Naive thymus-derived CD4-positive, alpha-beta T cell (primary cell): Measurements from ENCODE around the gene NTM. TPM values are rescaled to one million over a fixed set of nuclear protein-coding genes. Genes with fewer than 3 reads are reported as not detected.

Experiments
- ATAC-seq: fragments of 150-1000 bp; cut with Tn5 transposase; 2 replicates; pipeline ENCODE4 v1.10.0; 2021; ENCODE audit warnings: mild to moderate bottlenecking, moderate library complexity
- CTCF ChIA-PET: fragments of 350-600 bp; sonication (Branson Sonifier 250); formaldehyde crosslinking; loops from one replicate; lab custom pipeline; 2021; ENCODE audit warnings: antibody characterized with exemption; lab: Charles Lee
- POLR2A ChIA-PET: fragments of 350-600 bp; sonication (Branson Sonifier 250); formaldehyde crosslinking; loops from one replicate; lab custom pipeline; 2021; ENCODE audit warnings: antibody characterized with exemption, inconsistent platforms; lab: Charles Lee
- DNase-seq, 9 donors: peaks; one replicate each; pipeline versions ENCODE4 v3.0.0 to v3.0.0-alpha.2; 2020 to 2022; ENCODE audit warnings: mixed read lengths in 1 of 9
- H3K27ac ChIP-seq: one replicate; pipeline ENCODE4 v1.7.0; 2013; ENCODE audit warnings: mild to moderate bottlenecking, low read depth, low read length, moderate library complexity
- H3K27me3 ChIP-seq, 2 donors: one replicate each; pipeline ENCODE4 v1.7.0; 2013; ENCODE audit warnings: low read length in 2 of 2, mild to moderate bottlenecking in 2 of 2, moderate library complexity in 2 of 2; ENCODE audit not compliant: control insufficient read depth in 2 of 2, insufficient read depth in 2 of 2
- H3K36me3 ChIP-seq, 3 experiments: 1 replicate in 2 of 3; 2 replicates in 1 of 3; pipeline ENCODE4 v1.7.0; 2013; ENCODE audit warnings: low read length in 3 of 3, mild to moderate bottlenecking in 3 of 3, moderate library complexity in 1 of 3; ENCODE audit not compliant: insufficient read depth in 3 of 3, control insufficient read depth in 2 of 3
- H3K4me1 ChIP-seq, 2 donors: one replicate each; pipeline ENCODE4 v1.7.0; 2013; ENCODE audit warnings: low read length in 2 of 2, mild to moderate bottlenecking in 2 of 2, moderate library complexity in 1 of 2; ENCODE audit not compliant: control insufficient read depth in 2 of 2, insufficient read depth in 2 of 2
- H3K4me3 ChIP-seq: 2 replicates; pipeline ENCODE4 v1.7.0; 2013; ENCODE audit warnings: mild to moderate bottlenecking, low read length
- H3K9me3 ChIP-seq, 3 experiments: 1 replicate in 2 of 3; 2 replicates in 1 of 3; pipeline ENCODE4 v1.7.0; 2013; ENCODE audit warnings: low read length in 3 of 3; ENCODE audit not compliant: control insufficient read depth in 2 of 3
- H3K27ac Mint-ChIP-seq, 9 donors: one replicate each; pipeline ENCODE4 v1.8.0; 2020 to 2022; ENCODE audit warnings: mixed read lengths in 9 of 9, mild to moderate bottlenecking in 8 of 9, moderate library complexity in 5 of 9, inconsistent platforms in 2 of 9
- H3K27me3 Mint-ChIP-seq, 5 donors: one replicate each; pipeline ENCODE4 v1.8.0; 2021 to 2022; ENCODE audit warnings: mixed read lengths in 5 of 5, mild to moderate bottlenecking in 1 of 5
- H3K36me3 Mint-ChIP-seq, 5 donors: one replicate each; pipeline ENCODE4 v1.8.0; 2020 to 2022; ENCODE audit warnings: mixed read lengths in 5 of 5, mild to moderate bottlenecking in 3 of 5, inconsistent platforms in 1 of 5
- H3K4me1 Mint-ChIP-seq, 7 donors: one replicate each; pipeline ENCODE4 v1.8.0; 2020 to 2022; ENCODE audit warnings: mixed read lengths in 7 of 7, mild to moderate bottlenecking in 3 of 7, inconsistent platforms in 1 of 7
- H3K4me3 Mint-ChIP-seq, 10 donors: one replicate each; pipeline ENCODE4 v1.8.0; 2020 to 2022; ENCODE audit warnings: mild to moderate bottlenecking in 10 of 10, mixed read lengths in 10 of 10, moderate library complexity in 6 of 10, inconsistent platforms in 2 of 10
- H3K9me3 Mint-ChIP-seq, 11 donors: one replicate each; pipeline ENCODE4 v1.8.0; 2020 to 2022; ENCODE audit warnings: mixed read lengths in 11 of 11, mild to moderate bottlenecking in 4 of 11, inconsistent platforms in 1 of 11, moderate library complexity in 1 of 11
- intact Hi-C, 2 donors: fragments of 100-400 bp; cut with micrococcal nuclease; formaldehyde crosslinking; loops; one replicate each; pipeline ENCODE4 v1.15.1; 2023
- polyA plus RNA-seq, 2 donors: library from polyadenylated mRNA; unstranded; fragments of 300-500 nt; fragmentation: Illumina TruSeq; gene quantifications; one replicate each; pipeline ENCODE4 v1.2.3, GENCODE V29; 2021
- total RNA-seq, 6 experiments: library from RNA in 5 of 6; stranded (reverse) in 5 of 6; gene quantifications; 1 replicate in 5 of 6; 2 replicates in 1 of 6; pipeline ENCODE4 v1.2.3 and lab custom pipeline; 2021 to 2026

The NTM gene
- total RNA-seq (not detected), polyA plus RNA-seq (not detected), total RNA-seq (lab: John Stamatoyannopoulos, UW) (not detected)

GRCh38 chr11:131370090-131370751, at the start of gene NTM:
Gene NTM (plus strand): TSS chr11:131370615.
- Histone ChIP-seq H3K36me3 (no peaks in the 10 kb centered on the region), H3K4me1 (no peaks in the 10 kb centered on the region), H3K27ac (no peak within 1 kb of the TSS), H3K4me3 (no peak within 1 kb of the TSS), H3K9me3 (no peaks in the 10 kb centered on the region), H3K27me3 (no peaks in the 10 kb centered on the region)
- POLR2A ChIA-PET = no interaction called here
- H3K4me1 Mint-ChIP-seq = no peaks in the 10 kb centered on the region
- CTCF ChIA-PET = no interaction called here
- peaks cover 0 to 9% (median 0%) of the 10 kb centered on the region in 11 donors for H3K9me3 Mint-ChIP-seq
- H3K27ac Mint-ChIP-seq = no peak within 1 kb of the TSS
- no peak for DNase-seq
- H3K4me3 Mint-ChIP-seq = no peak within 1 kb of the TSS
- H3K27me3 Mint-ChIP-seq = peaks cover 3 to 13% (median 9%) of the 10 kb centered on the region in 5 donors
- ATAC-seq = no peak
- H3K36me3 Mint-ChIP-seq = no peaks in the 10 kb centered on the region
- intact Hi-C loops = no loop called here

DNA sequence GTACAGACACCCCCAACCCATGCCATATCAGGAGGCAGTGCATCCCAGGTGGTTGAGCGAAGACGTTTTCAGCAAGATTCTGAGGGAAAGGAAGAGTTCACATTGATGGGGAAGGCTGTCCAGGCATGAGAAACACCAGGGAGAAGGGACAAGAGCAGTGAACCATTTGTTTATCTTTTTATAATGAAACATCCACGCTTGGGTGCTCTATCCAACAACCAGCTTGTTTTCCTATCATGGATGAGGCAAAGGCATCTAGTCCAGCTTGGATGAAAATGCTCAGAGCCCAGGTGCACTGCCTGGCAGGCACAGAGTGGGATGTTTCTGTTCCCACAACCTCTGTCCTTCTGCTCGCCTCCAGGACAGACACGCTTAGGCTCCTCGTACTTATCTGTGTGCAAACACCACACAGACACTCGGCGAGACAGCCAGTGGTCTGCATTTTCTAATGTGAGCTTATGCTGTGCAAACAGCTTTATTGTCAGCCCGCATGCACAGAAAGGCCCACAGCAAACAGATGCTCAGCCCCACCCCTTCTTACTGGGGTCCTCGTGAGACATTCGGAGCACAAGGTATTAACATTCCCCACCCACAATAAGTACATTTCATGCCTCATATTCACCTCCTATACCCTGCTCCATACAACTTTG, 45.4 kb upstream of the NTM start:
- Histone ChIP-seq H3K9me3 (no peaks in the 10 kb centered on the region), H3K36me3 (no peaks in the 10 kb centered on the region), H3K27ac (no peak overlapping the region), H3K27me3 (no peaks in the 10 kb centered on the region), H3K4me3 (no peak overlapping the region), H3K4me1 (no peaks in the 10 kb centered on the region)
- ChIA-PET CTCF (no interaction called here), POLR2A (no interaction called here)
- ATAC-seq (no peak), DNase-seq (no peak)
- no peak overlapping the region for H3K27ac Mint-ChIP-seq
- no peaks in the 10 kb centered on the region for H3K36me3 Mint-ChIP-seq
- H3K4me3 Mint-ChIP-seq = no peak overlapping the region
- H3K4me1 Mint-ChIP-seq = no peaks in the 10 kb centered on the region
- intact Hi-C loops = no loop called here
- H3K9me3 Mint-ChIP-seq = peaks cover 0 to 12% (median 2%) of the 10 kb centered on the region in 11 donors
- H3K27me3 Mint-ChIP-seq = peaks cover 0 to 17% (median 0%) of the 10 kb centered on the region in 5 donors

DNA sequence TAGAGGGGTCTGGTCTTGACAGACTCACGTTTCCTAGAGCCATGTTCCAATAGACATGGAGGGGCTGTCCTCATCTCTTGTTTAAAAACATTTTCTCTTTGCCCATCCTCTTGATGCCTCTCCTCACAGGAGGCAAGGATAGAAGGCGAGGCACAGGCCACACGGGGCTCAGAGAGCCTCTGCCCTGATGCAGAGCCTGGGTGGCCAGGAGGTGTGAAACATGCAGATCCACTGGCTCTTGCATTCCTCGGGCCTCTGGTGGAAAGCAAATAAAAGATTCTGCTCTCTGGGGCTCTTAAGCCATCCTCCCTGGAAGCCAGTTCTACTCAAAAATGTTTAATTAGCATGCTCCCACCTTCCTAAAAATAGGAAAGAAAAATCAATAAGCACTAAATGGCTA, 43.6 kb upstream of the NTM start:
- H3K4me1 ChIP-seq = no peaks in the 10 kb centered on the region
- Mint-ChIP-seq H3K27ac (no peak overlapping the region), H3K9me3 (peaks cover 0 to 6% (median 0%) of the 10 kb centered on the region in 11 donors), H3K27me3 (peaks cover 0 to 17% (median 0%) of the 10 kb centered on the region in 5 donors), H3K4me3 (no peak overlapping the region), H3K36me3 (no peaks in the 10 kb centered on the region), H3K4me1 (no peaks in the 10 kb centered on the region)
- ATAC-seq = no peak
- no peaks in the 10 kb centered on the region for H3K36me3 ChIP-seq
- intact Hi-C loops = no loop called here
- CTCF ChIA-PET = no interaction called here
- H3K4me3 ChIP-seq = no peak overlapping the region
- H3K27me3 ChIP-seq = no peaks in the 10 kb centered on the region
- no peaks in the 10 kb centered on the region for H3K9me3 ChIP-seq
- H3K27ac ChIP-seq = no peak overlapping the region
- POLR2A ChIA-PET = no interaction called here
- no peak for DNase-seq

- intact Hi-C loops = no loop called here
- no peaks in the 10 kb centered on the region for H3K4me1 ChIP-seq
- H3K9me3 ChIP-seq = no peaks in the 10 kb centered on the region
- CTCF ChIA-PET = no interaction called here
- Mint-ChIP-seq H3K27me3 (peaks cover 0 to 17% (median 0%) of the 10 kb centered on the region in 5 donors), H3K9me3 (peaks cover 0 to 6% (median 0%) of the 10 kb centered on the region in 11 donors), H3K4me1 (no peaks in the 10 kb centered on the region), H3K36me3 (no peaks in the 10 kb centered on the region), H3K27ac (no peak overlapping the region), H3K4me3 (no peak overlapping the region)
- H3K27ac ChIP-seq = no peak overlapping the region
- POLR2A ChIA-PET = no interaction called here
- ATAC-seq (no peak), DNase-seq (no peak)
- H3K4me3 ChIP-seq = no peak overlapping the region
- no peaks in the 10 kb centered on the region for H3K36me3 ChIP-seq
- H3K27me3 ChIP-seq = no peaks in the 10 kb centered on the region
Measured at GRCh38 chr11:131327421-131327820, 43.0 kb upstream of the NTM start.

DNA sequence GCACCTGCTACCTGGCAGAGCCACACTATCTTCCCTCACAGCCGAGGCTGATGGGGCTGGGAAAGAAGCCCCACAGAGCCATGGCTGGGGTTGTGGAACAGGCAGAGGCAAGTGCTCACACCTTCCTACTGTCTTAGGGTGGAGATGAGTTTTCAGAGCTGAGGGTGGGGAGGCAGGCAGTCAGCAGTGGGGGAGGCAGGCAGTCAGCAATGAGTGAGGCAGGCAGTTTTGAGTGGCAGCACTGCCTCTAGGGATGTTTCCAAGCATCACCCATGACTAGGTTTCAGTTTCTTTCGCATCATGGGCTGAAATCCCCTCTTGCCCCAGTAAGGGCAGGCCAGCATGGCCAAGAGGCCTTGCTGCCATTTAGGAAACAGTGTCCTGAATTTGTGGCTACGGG, 41.6 kb upstream of the NTM start:
- Histone ChIP-seq H3K9me3 (no peaks in the 10 kb centered on the region), H3K36me3 (no peaks in the 10 kb centered on the region), H3K4me1 (no peaks in the 10 kb centered on the region), H3K4me3 (no peak overlapping the region), H3K27me3 (no peaks in the 10 kb centered on the region), H3K27ac (no peak overlapping the region)
- H3K27ac Mint-ChIP-seq = no peak overlapping the region
- POLR2A ChIA-PET = no interaction called here
- no peaks in the 10 kb centered on the region for H3K4me1 Mint-ChIP-seq
- H3K36me3 Mint-ChIP-seq = no peaks in the 10 kb centered on the region
- CTCF ChIA-PET = no interaction called here
- DNase-seq (no peak), ATAC-seq (no peak)
- intact Hi-C loops = no loop called here
- H3K9me3 Mint-ChIP-seq = peaks cover 0 to 6% (median 0%) of the 10 kb centered on the region in 11 donors
- H3K4me3 Mint-ChIP-seq = no peak overlapping the region
- H3K27me3 Mint-ChIP-seq = peaks cover 0 to 17% (median 0%) of the 10 kb centered on the region in 5 donors

DNA sequence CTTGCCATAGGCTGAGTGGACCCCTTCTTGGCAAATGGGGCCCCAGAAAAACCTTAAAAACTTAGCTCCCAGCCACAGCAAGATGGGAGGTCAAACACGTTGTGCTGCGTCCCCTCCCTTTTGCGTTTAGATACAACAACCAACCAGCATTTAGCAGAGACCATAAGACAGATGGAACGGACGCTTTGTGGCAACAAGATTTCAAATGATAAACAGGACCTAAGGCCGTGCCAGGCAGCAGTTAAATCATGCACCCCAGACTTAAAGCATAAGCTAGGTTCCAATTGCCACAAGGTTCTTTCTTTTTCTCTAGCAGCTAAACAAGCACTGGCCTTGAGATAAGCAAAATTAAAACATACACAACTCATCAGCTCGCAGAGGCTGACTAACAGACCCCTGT, 39.4 kb upstream of the NTM start:
- H3K9me3 ChIP-seq = no peaks in the 10 kb centered on the region
- intact Hi-C loops = no loop called here
- H3K27me3 ChIP-seq = no peaks in the 10 kb centered on the region
- DNase-seq = no peak
- no peak overlapping the region for H3K4me3 ChIP-seq
- ChIA-PET POLR2A (no interaction called here), CTCF (no interaction called here)
- Mint-ChIP-seq H3K27ac (no peak overlapping the region), H3K36me3 (no peaks in the 10 kb centered on the region), H3K27me3 (peaks cover 0 to 16% (median 0%) of the 10 kb centered on the region in 5 donors), H3K4me1 (no peaks in the 10 kb centered on the region), H3K4me3 (no peak overlapping the region), H3K9me3 (peaks cover 0 to 6% (median 0%) of the 10 kb centered on the region in 11 donors)
- H3K27ac ChIP-seq = no peak overlapping the region
- ATAC-seq = no peak
- H3K4me1 ChIP-seq = no peaks in the 10 kb centered on the region
- H3K36me3 ChIP-seq = no peaks in the 10 kb centered on the region

DNA sequence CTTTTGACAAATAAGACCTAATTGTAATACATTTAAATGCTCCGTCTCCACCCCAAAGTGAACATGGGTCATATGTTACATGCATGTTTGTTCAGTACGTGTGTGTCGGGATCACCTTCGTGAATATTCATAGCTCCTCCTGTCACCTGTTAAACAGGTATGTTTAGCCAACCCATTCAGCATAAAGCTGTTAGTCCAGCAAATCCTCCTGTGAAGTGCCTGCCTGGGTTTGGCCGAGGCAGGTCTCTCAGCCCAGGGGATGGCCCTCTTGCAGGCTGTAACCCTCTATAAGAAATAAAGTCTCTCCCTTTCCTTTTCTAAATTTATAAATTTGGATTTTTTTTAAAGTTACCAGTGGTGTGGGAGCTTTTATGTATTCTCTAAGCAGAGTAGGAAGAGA, 38.9 kb upstream of the NTM start:
- ChIA-PET CTCF (no interaction called here), POLR2A (no interaction called here)
- no peaks in the 10 kb centered on the region for H3K27me3 ChIP-seq
- intact Hi-C loops = no loop called here
- Mint-ChIP-seq H3K4me3 (no peak overlapping the region), H3K4me1 (no peaks in the 10 kb centered on the region), H3K9me3 (peaks cover 0 to 6% (median 0%) of the 10 kb centered on the region in 11 donors), H3K27ac (no peak overlapping the region), H3K36me3 (no peaks in the 10 kb centered on the region), H3K27me3 (peaks cover 0 to 12% (median 0%) of the 10 kb centered on the region in 5 donors)
- no peaks in the 10 kb centered on the region for H3K36me3 ChIP-seq
- H3K4me3 ChIP-seq = no peak overlapping the region
- ATAC-seq (no peak), DNase-seq (no peak)
- H3K4me1 ChIP-seq = no peaks in the 10 kb centered on the region
- no peak overlapping the region for H3K27ac ChIP-seq
- H3K9me3 ChIP-seq = no peaks in the 10 kb centered on the region
